HEK293 (cell line): ENCODE results near the gene IDE.

Experiments used
- GLIS2 ChIP-seq: fragments of 450-650 bp; formaldehyde crosslinking; IDR thresholded peaks from 2 replicates; pipeline ENCODE4 v1.5.1; 2016; ENCODE audit warnings: missing biosample characterization, missing genetic modification characterization
- MYNN ChIP-seq: fragments of 450-650 bp; formaldehyde crosslinking; IDR thresholded peaks from 2 replicates; pipeline ENCODE4 v1.5.1; 2016; ENCODE audit warnings: missing biosample characterization, missing genetic modification characterization, borderline replicate concordance
- PRDM1 ChIP-seq: fragments of 450-650 bp; formaldehyde crosslinking; IDR thresholded peaks from 2 replicates; pipeline ENCODE4; 2016; ENCODE audit warnings: missing biosample characterization, missing genetic modification characterization
- PRDM4 ChIP-seq: fragments of 450-650 bp; formaldehyde crosslinking; IDR thresholded peaks from 2 replicates; pipeline ENCODE4 v1.5.1; 2017; ENCODE audit warnings: missing biosample characterization, missing genetic modification characterization
- SCRT2 ChIP-seq: fragments of 450-650 bp; formaldehyde crosslinking; IDR thresholded peaks from 2 replicates; pipeline ENCODE4 v1.5.1; 2016; ENCODE audit warnings: missing biosample characterization, missing genetic modification characterization
- SP3 ChIP-seq: fragments of 450-650 bp; formaldehyde crosslinking; IDR thresholded peaks from 2 replicates; pipeline ENCODE4 v1.5.1; 2016; ENCODE audit warnings: missing biosample characterization, missing genetic modification characterization
- ZEB2 ChIP-seq: fragments of 450-650 bp; formaldehyde crosslinking; IDR thresholded peaks from 2 replicates; pipeline ENCODE4 v1.5.1; 2016; ENCODE audit warnings: missing biosample characterization, missing genetic modification characterization
- ZIC2 ChIP-seq: fragments of 450-650 bp; formaldehyde crosslinking; IDR thresholded peaks from 2 replicates; pipeline ENCODE4 v1.5.1; 2016; ENCODE audit warnings: missing biosample characterization, missing genetic modification characterization
- ZNF112 ChIP-seq: fragments of 450-650 bp; formaldehyde crosslinking; IDR thresholded peaks from 2 replicates; pipeline ENCODE4 v1.5.0; 2017; ENCODE audit warnings: missing biosample characterization, missing genetic modification characterization
- ZNF138 ChIP-seq: fragments of 450-650 bp; formaldehyde crosslinking; IDR thresholded peaks from 2 replicates; pipeline ENCODE4 v1.5.1; 2016; ENCODE audit warnings: missing biosample characterization, missing genetic modification characterization, borderline replicate concordance
- ZNF146 ChIP-seq: fragments of 450-650 bp; formaldehyde crosslinking; IDR thresholded peaks from 2 replicates; pipeline ENCODE4 v1.5.1; 2016; ENCODE audit warnings: missing biosample characterization, missing genetic modification characterization
- ZNF16 ChIP-seq: fragments of 450-650 bp; formaldehyde crosslinking; IDR thresholded peaks from 2 replicates; pipeline ENCODE4 v1.5.1; 2016; ENCODE audit warnings: low read depth, missing biosample characterization, missing genetic modification characterization
- ZNF174 ChIP-seq: fragments of 450-650 bp; formaldehyde crosslinking; IDR thresholded peaks from 2 replicates; pipeline ENCODE4 v1.5.0; 2017; ENCODE audit warnings: missing biosample characterization, mild to moderate bottlenecking, missing genetic modification characterization
- ZNF2 ChIP-seq: fragments of 450-650 bp; formaldehyde crosslinking; IDR thresholded peaks from 2 replicates; pipeline ENCODE4 v1.5.1; 2016; ENCODE audit warnings: missing biosample characterization, missing genetic modification characterization
- ZNF292 ChIP-seq: fragments of 450-650 bp; formaldehyde crosslinking; IDR thresholded peaks from 2 replicates; pipeline ENCODE4 v1.5.1; 2016; ENCODE audit warnings: low read depth, missing biosample characterization, missing genetic modification characterization, borderline replicate concordance
- ZNF335 ChIP-seq: fragments of 450-650 bp; formaldehyde crosslinking; conservative IDR thresholded peaks from 2 replicates; pipeline ENCODE4 v1.5.1; 2016; ENCODE audit warnings: missing biosample characterization, missing genetic modification characterization
- ZNF366 ChIP-seq: fragments of 450-650 bp; formaldehyde crosslinking; conservative IDR thresholded peaks from 2 replicates; pipeline ENCODE4 v1.5.1; 2016; ENCODE audit warnings: missing biosample characterization, missing genetic modification characterization
- ZNF398 ChIP-seq: fragments of 450-650 bp; formaldehyde crosslinking; IDR thresholded peaks from 2 replicates; pipeline ENCODE4 v1.5.1; 2017; ENCODE audit warnings: missing biosample characterization, missing genetic modification characterization
- ZNF416 ChIP-seq: fragments of 450-650 bp; formaldehyde crosslinking; IDR thresholded peaks from 2 replicates; pipeline ENCODE4 v1.5.1; 2016; ENCODE audit warnings: missing biosample characterization, missing genetic modification characterization
- ZNF449 ChIP-seq: fragments of 450-650 bp; formaldehyde crosslinking; IDR thresholded peaks from 2 replicates; pipeline ENCODE4 v1.5.1; 2017; ENCODE audit warnings: missing biosample characterization, mild to moderate bottlenecking, missing genetic modification characterization, moderate library complexity
- ZNF530 ChIP-seq: fragments of 450-650 bp; formaldehyde crosslinking; IDR thresholded peaks from 2 replicates; pipeline ENCODE4 v1.5.1; 2016; ENCODE audit warnings: low read depth, missing biosample characterization, missing genetic modification characterization
- ZNF555 ChIP-seq: fragments of 450-650 bp; formaldehyde crosslinking; conservative IDR thresholded peaks from 2 replicates; pipeline ENCODE4 v1.5.1; 2017; ENCODE audit warnings: missing biosample characterization, mild to moderate bottlenecking, missing genetic modification characterization, inconsistent platforms
- ZNF558 ChIP-seq: fragments of 450-650 bp; formaldehyde crosslinking; IDR thresholded peaks from 2 replicates; pipeline ENCODE4 v1.5.1; 2016; ENCODE audit warnings: missing biosample characterization, missing genetic modification characterization
- ZNF561 ChIP-seq: fragments of 450-650 bp; IDR thresholded peaks from 2 replicates; pipeline ENCODE4 v1.5.1; 2018; ENCODE audit warnings: missing biosample characterization, missing genetic modification characterization, borderline replicate concordance
- ZNF654 ChIP-seq: fragments of 450-650 bp; formaldehyde crosslinking; IDR thresholded peaks from 2 replicates; pipeline ENCODE4 v1.5.1; 2016; ENCODE audit warnings: low read depth, missing biosample characterization, missing genetic modification characterization
- ZNF837 ChIP-seq: fragments of 450-650 bp; formaldehyde crosslinking; IDR thresholded peaks from 2 replicates; pipeline ENCODE4 v1.5.1; 2016; ENCODE audit warnings: missing biosample characterization, missing genetic modification characterization
- ZSCAN30 ChIP-seq: fragments of 450-650 bp; IDR thresholded peaks from 2 replicates; pipeline ENCODE4 v1.5.1; 2018; ENCODE audit warnings: missing biosample characterization, mild to moderate bottlenecking, missing genetic modification characterization, moderate library complexity
- TF ChIP-seq, protein P1 (sequence below): fragments of 450-650 bp; formaldehyde crosslinking; IDR thresholded peaks from 2 replicates; pipeline ENCODE4 v1.5.1; 2016; ENCODE audit warnings: missing biosample characterization, missing genetic modification characterization
- TF ChIP-seq, protein P2 (sequence below): fragments of 450-650 bp; formaldehyde crosslinking; IDR thresholded peaks from 2 replicates; pipeline ENCODE4 v1.5.1; 2016; ENCODE audit warnings: missing biosample characterization, missing genetic modification characterization

The IDE gene

GRCh38 chr10:92590623-92591549 is 17.0 kb upstream of the IDE start (continued):
- TF ChIP-seq ZNF174 (tag by site-specific recombination) (no peak), PRDM1 (tag by site-specific recombination) (peak; percentile 32; the same call in 1 of the 2 replicates), ZNF530 (no peak), ZNF366 (tag by site-specific recombination) (peak; percentile 20; the same call in 1 of the 2 replicates), ZNF138 (tag by site-specific recombination) (no peak), ZNF837 (tag by site-specific recombination) (no peak), ZNF16 (tag by site-specific recombination) (no peak), ZNF335 (tag by site-specific recombination) (peak; percentile 57), ZNF449 (tag by site-specific recombination) (no peak), ZEB2 (tag by site-specific recombination) (peak; percentile 10; the same call in 1 of the 2 replicates), MYNN (tag by site-specific recombination) (no peak), ZNF292 (tag by site-specific recombination) (no peak), ZNF112 (tag by site-specific recombination) (no peak), ZNF654 (tag by site-specific recombination) (peak; percentile 67), GLIS2 (tag by site-specific recombination) (peak; percentile 29; the same call in 1 of the 2 replicates), ZNF2 (tag by site-specific recombination) (peak; percentile 49), ZNF146 (tag by site-specific recombination) (no peak), PRDM4 (tag by site-specific recombination) (peak; percentile 26; the same call in 1 of the 2 replicates), ZIC2 (tag by site-specific recombination) (no peak), SCRT2 (tag by site-specific recombination) (no peak), ZNF398 (tag by site-specific recombination) (peak; percentile 66), ZNF555 (no peak), ZNF558 (tag by site-specific recombination) (no peak), ZSCAN30 (tag by site-specific recombination) (peak; percentile 69; the same call in 1 of the 2 replicates), ZNF416 (tag by site-specific recombination) (no peak), SP3 (no peak), ZNF561 (tag by site-specific recombination) (peak; percentile 43)
- TF ChIP-seq, protein P1, sequence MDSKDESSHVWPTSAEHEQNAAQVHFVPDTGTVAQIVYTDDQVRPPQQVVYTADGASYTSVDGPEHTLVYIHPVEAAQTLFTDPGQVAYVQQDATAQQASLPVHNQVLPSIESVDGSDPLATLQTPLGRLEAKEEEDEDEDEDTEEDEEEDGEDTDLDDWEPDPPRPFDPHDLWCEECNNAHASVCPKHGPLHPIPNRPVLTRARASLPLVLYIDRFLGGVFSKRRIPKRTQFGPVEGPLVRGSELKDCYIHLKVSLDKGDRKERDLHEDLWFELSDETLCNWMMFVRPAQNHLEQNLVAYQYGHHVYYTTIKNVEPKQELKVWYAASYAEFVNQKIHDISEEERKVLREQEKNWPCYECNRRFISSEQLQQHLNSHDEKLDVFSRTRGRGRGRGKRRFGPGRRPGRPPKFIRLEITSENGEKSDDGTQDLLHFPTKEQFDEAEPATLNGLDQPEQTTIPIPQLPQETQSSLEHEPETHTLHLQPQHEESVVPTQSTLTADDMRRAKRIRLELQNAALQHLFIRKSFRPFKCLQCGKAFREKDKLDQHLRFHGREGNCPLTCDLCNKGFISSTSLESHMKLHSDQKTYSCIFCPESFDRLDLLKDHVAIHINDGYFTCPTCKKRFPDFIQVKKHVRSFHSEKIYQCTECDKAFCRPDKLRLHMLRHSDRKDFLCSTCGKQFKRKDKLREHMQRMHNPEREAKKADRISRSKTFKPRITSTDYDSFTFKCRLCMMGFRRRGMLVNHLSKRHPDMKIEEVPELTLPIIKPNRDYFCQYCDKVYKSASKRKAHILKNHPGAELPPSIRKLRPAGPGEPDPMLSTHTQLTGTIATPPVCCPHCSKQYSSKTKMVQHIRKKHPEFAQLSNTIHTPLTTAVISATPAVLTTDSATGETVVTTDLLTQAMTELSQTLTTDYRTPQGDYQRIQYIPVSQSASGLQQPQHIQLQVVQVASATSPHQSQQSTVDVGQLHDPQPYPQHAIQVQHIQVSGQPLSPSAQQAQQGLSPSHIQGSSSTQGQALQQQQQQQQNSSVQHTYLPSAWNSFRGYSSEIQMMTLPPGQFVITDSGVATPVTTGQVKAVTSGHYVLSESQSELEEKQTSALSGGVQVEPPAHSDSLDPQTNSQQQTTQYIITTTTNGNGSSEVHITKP (tag by site-specific recombination) = peak; percentile 81
- TF ChIP-seq, protein P2, sequence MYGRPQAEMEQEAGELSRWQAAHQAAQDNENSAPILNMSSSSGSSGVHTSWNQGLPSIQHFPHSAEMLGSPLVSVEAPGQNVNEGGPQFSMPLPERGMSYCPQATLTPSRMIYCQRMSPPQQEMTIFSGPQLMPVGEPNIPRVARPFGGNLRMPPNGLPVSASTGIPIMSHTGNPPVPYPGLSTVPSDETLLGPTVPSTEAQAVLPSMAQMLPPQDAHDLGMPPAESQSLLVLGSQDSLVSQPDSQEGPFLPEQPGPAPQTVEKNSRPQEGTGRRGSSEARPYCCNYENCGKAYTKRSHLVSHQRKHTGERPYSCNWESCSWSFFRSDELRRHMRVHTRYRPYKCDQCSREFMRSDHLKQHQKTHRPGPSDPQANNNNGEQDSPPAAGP = no peak
